H9 (cell line): ENCODE data around the gene TRAP1. TPM values are rescaled to one million over a fixed set of nuclear protein-coding genes. Genes with fewer than 3 reads are reported as not detected.

ENCODE experiments used
- DNase-seq: peaks from one replicate; pipeline ENCODE4 v3.0.0-alpha.2; 2017
- H2AFZ ChIP-seq: one replicate; pipeline ENCODE4 v1.6.1; 2013; ENCODE audit warnings: mild to moderate bottlenecking, low read length, control low read depth, moderate library complexity
- H2AK5ac ChIP-seq: 2 replicates; pipeline ENCODE4 v1.6.1; 2013; ENCODE audit warnings: low read length, control low read depth, mixed read lengths; ENCODE audit not compliant: insufficient read length
- H2BK120ac ChIP-seq: one replicate; pipeline ENCODE4 v1.6.1; 2013; ENCODE audit warnings: low read depth, mild to moderate bottlenecking, low read length, control low read depth, inconsistent platforms; ENCODE audit not compliant: poor library complexity, severe bottlenecking
- H2BK12ac ChIP-seq: 2 replicates; pipeline ENCODE4 v1.6.1; 2013; ENCODE audit warnings: low read length, control low read depth, mixed read lengths, low read depth; ENCODE audit not compliant: insufficient read length
- H2BK15ac ChIP-seq: 2 replicates; pipeline ENCODE4 v1.6.1; 2013; ENCODE audit warnings: low read depth, low read length, control low read depth
- H2BK20ac ChIP-seq: one replicate; pipeline ENCODE4 v1.6.1; 2013; ENCODE audit warnings: low read depth, mild to moderate bottlenecking, low read length, control low read depth, inconsistent platforms; ENCODE audit not compliant: poor library complexity, severe bottlenecking
- H2BK5ac ChIP-seq: 2 replicates; pipeline ENCODE4 v1.6.1; 2013; ENCODE audit warnings: low read length, control low read depth, mixed read lengths; ENCODE audit not compliant: insufficient read length
- H3K14ac ChIP-seq: 2 replicates; pipeline ENCODE4 v1.6.1; 2013; ENCODE audit warnings: low read length, control low read depth; ENCODE audit not compliant: insufficient read depth
- H3K18ac ChIP-seq: 2 replicates; pipeline ENCODE4 v1.6.1; 2013; ENCODE audit warnings: low read depth, mild to moderate bottlenecking, mixed read lengths, low read length, control low read depth; ENCODE audit not compliant: insufficient read length
- H3K23ac ChIP-seq: 2 replicates; pipeline ENCODE4 v1.6.1; 2013; ENCODE audit warnings: low read length, control low read depth, mixed read lengths, low read depth; ENCODE audit not compliant: insufficient read length
- H3K23me2 ChIP-seq: 2 replicates; pipeline ENCODE4 v1.6.1; 2013; ENCODE audit warnings: low read depth, mild to moderate bottlenecking, mixed read lengths, low read length, control low read depth; ENCODE audit not compliant: insufficient read length, poor library complexity, severe bottlenecking
- H3K27ac ChIP-seq: 2 replicates; pipeline ENCODE4 v1.5.1; 2013; ENCODE audit warnings: low read length, control low read depth, mixed read lengths, low read depth; ENCODE audit not compliant: insufficient read length
- H3K27me3 ChIP-seq: 2 replicates; pipeline ENCODE4 v1.6.1; 2013; ENCODE audit warnings: low read length, control low read depth, inconsistent platforms; ENCODE audit not compliant: insufficient read depth
- H3K4ac ChIP-seq: 2 replicates; pipeline ENCODE4 v1.6.1; 2013; ENCODE audit warnings: low read depth, mild to moderate bottlenecking, control low read depth, inconsistent platforms, low read length, moderate library complexity
- H3K4me1 ChIP-seq: 2 replicates; pipeline ENCODE4 v1.6.1; 2013; ENCODE audit warnings: low read length, control low read depth, inconsistent platforms; ENCODE audit not compliant: insufficient read depth
- H3K4me2 ChIP-seq: 2 replicates; pipeline ENCODE4 v1.6.1; 2013; ENCODE audit warnings: low read length, control low read depth, mixed read lengths; ENCODE audit not compliant: insufficient read length, insufficient read depth
- H3K56ac ChIP-seq: 2 replicates; pipeline ENCODE4 v1.6.1; 2013; ENCODE audit warnings: low read depth, mild to moderate bottlenecking, mixed read lengths, low read length, control low read depth; ENCODE audit not compliant: insufficient read length
- H3K79me1 ChIP-seq: 2 replicates; pipeline ENCODE4 v1.6.1; 2013; ENCODE audit warnings: low read depth, mild to moderate bottlenecking, moderate library complexity, low read length, control low read depth, inconsistent platforms; ENCODE audit not compliant: insufficient read depth, poor library complexity, severe bottlenecking
- H3K79me2 ChIP-seq: 2 replicates; pipeline ENCODE4 v1.6.1; 2013; ENCODE audit warnings: low read length, control low read depth, inconsistent platforms; ENCODE audit not compliant: insufficient read depth
- H3K9ac ChIP-seq: 2 replicates; pipeline ENCODE4 v1.6.1; 2013; ENCODE audit warnings: low read length, control low read depth, mixed read lengths; ENCODE audit not compliant: insufficient read length; ENCODE audit errors: extremely low read depth
- H3K9me3 ChIP-seq: one replicate; pipeline ENCODE4 v1.6.1; 2013; ENCODE audit warnings: low read depth, low read length, inconsistent platforms; ENCODE audit not compliant: control insufficient read depth
- H3T11ph ChIP-seq: one replicate; pipeline ENCODE4 v1.6.1; 2013; ENCODE audit warnings: mild to moderate bottlenecking, low read length, control low read depth, inconsistent platforms
- H4K20me1 ChIP-seq: one replicate; pipeline ENCODE4 v1.6.1; 2013; ENCODE audit not compliant: control insufficient read depth, insufficient read length, insufficient read depth
- H4K5ac ChIP-seq: 2 replicates; pipeline ENCODE4 v1.6.1; 2013; ENCODE audit warnings: low read depth, mild to moderate bottlenecking, mixed read lengths, low read length, control low read depth; ENCODE audit not compliant: insufficient read length
- H4K8ac ChIP-seq: replicated peaks from 2 replicates; pipeline ENCODE4 v1.6.1; 2013; ENCODE audit warnings: low read length, control low read depth, mixed read lengths, low read depth; ENCODE audit not compliant: insufficient read length
- H4K91ac ChIP-seq: 2 replicates; pipeline ENCODE4 v1.6.1; 2013; ENCODE audit warnings: low read depth, mild to moderate bottlenecking, moderate library complexity, mixed read lengths, low read length, control low read depth; ENCODE audit not compliant: insufficient read length
- H3K27ac Mint-ChIP-seq, 3 experiments: 2 replicates in 2 of 3; 3 replicates in 1 of 3; pipeline ENCODE4 v1.8.0; 2020 to 2021; ENCODE audit warnings: mixed read lengths in 3 of 3, mild to moderate bottlenecking in 1 of 3, moderate library complexity in 1 of 3
- H3K27me3 Mint-ChIP-seq: 2 replicates; pipeline ENCODE4 v1.8.0; 2021; ENCODE audit warnings: low read depth, mild to moderate bottlenecking, moderate library complexity, mixed read lengths
- H3K36me3 Mint-ChIP-seq, 3 experiments: 2 replicates in 2 of 3; 3 replicates in 1 of 3; pipeline ENCODE4 v1.8.0; 2020 to 2021; ENCODE audit warnings: low read depth in 3 of 3, mixed read lengths in 3 of 3; ENCODE audit not compliant: insufficient read depth in 1 of 3
- H3K4me1 Mint-ChIP-seq, 2 experiments: 2 replicates each; pipeline ENCODE4 v1.8.0; 2020; ENCODE audit warnings: mixed read lengths in 2 of 2
- H3K4me3 Mint-ChIP-seq, 2 experiments: 2 replicates in 1 of 2; 3 replicates in 1 of 2; pipeline ENCODE4 v1.8.0; 2020 to 2021; ENCODE audit warnings: mild to moderate bottlenecking in 2 of 2, mixed read lengths in 2 of 2, moderate library complexity in 1 of 2
- H3K9me3 Mint-ChIP-seq, 2 experiments: 2 replicates in 1 of 2; 3 replicates in 1 of 2; pipeline ENCODE4 v1.8.0; 2020; ENCODE audit warnings: mild to moderate bottlenecking in 2 of 2, mixed read lengths in 2 of 2, moderate library complexity in 1 of 2
- CTCF ChIP-seq: fragments of 200-600 bp; sonication (generic); conservative IDR thresholded peaks from 3 replicates; pipeline ENCODE4 v1.8.0; 2021; ENCODE audit warnings: antibody characterized with exemption, mild to moderate bottlenecking
- WGBS: extraction: QIAGEN DNeasy Blood & Tissue Kit; methylation state at CpG from one replicate; pipeline ENCODE4 v1.1.7; 2013; ENCODE audit warnings: missing lambda C conversion rate, low lambda C conversion rate, mixed read lengths; ENCODE audit not compliant: insufficient read length; ENCODE audit errors: extremely low coverage; 5-methylcytosine and 5-hydroxymethylcytosine counted together
- total RNA-seq: library from RNA; stranded (reverse); gene quantifications from 2 replicates; pipeline ENCODE4 v1.2.1, GENCODE V29; 2021

TRAP1 gene
- total RNA-seq, 1 experiment from 2014 or later: 211 TPM

- Histone ChIP-seq H3K27ac (no peak overlapping the region), H2BK12ac (no peak overlapping the region), H3K23ac (no peak overlapping the region), H2BK15ac (no peak overlapping the region), H2AK5ac (no peak overlapping the region), H3K9me3 (no peaks in the 10 kb centered on the region), H3K56ac (no peak overlapping the region), H4K91ac (no peak overlapping the region), H2BK120ac (no peak overlapping the region), H3K14ac (no peak overlapping the region), H3K4ac (no peak overlapping the region), H4K5ac (no peak overlapping the region), H3K9ac (no peak overlapping the region), H4K20me1 (no peaks in the 10 kb centered on the region), H2AFZ (no peak overlapping the region), H3K18ac (no peak overlapping the region), H2BK20ac (no peak overlapping the region), H3K27me3 (no peaks in the 10 kb centered on the region), H2BK5ac (no peak overlapping the region), H3K23me2 (no peaks in the 10 kb centered on the region), H3K4me1 (no peaks in the 10 kb centered on the region), H3T11ph (no peak overlapping the region), H3K4me2 (no peak overlapping the region), H4K8ac (no peak overlapping the region), H3K79me1 (no peaks in the 10 kb centered on the region), H3K79me2 (no peaks in the 10 kb centered on the region)
- TF ChIP-seq CTCF: no peak
- Mint-ChIP-seq H3K27me3 (no peaks in the 10 kb centered on the region), H3K36me3 (peaks cover 42 to 89% (median 75%) of the 10 kb centered on the region in 3 experiments), H3K9me3 (0 out of 5 replicates have a peak, but pooled peaks cover 0 to 4% of the 10 kb centered on the region in 2 experiments), H3K27ac (no peak overlapping the region), H3K4me1 (no peaks in the 10 kb centered on the region), H3K4me3 (no peak overlapping the region)
- WGBS: no CpG with 5 or more reads among the region's 3 CpGs
- DNase-seq: no peak
Observed at GRCh38 chr16:3681206-3681605, 36.1 kb downstream of the TRAP1 start.
